ENCODE results near the gene ASB7.

GRCh38 chr15:100566850-100567628, 35.4 kb upstream of the ASB7 start:
- TF ChIP-seq CTCF (IDR thresholded peaks at IDR 0.05) (no peak), POLR2A (IDR thresholded peaks at IDR 0.05) (no peak)
